Inflammatory macrophage treated with lipopolysaccharide for 4 hours (primary cell): ENCODE measurements around the gene FRMPD4.
A peak's percentile ranks its signal among the peaks of the same experiment; 100 is the strongest.

Experiments
- DNase-seq: peaks from one replicate; pipeline ENCODE4 v3.0.0-alpha.2; 2020

FRMPD4 gene

GRCh38 chrX:12685541-12685940 lies 547.3 kb downstream of the FRMPD4 start:
- DNase-seq: no peak

GRCh38 chrX:12686331-12686730 lies 548.1 kb downstream of the FRMPD4 start:
- no peak for DNase-seq

- no peak for DNase-seq
Observed at GRCh38 chrX:12690646-12691045, 552.4 kb downstream of the FRMPD4 start.

GRCh38 chrX:12693754-12694153 lies 555.5 kb downstream of the FRMPD4 start:
- DNase-seq: no peak

- DNase-seq: no peak
Observed at GRCh38 chrX:12700745-12701144, 562.5 kb downstream of the FRMPD4 start.

GRCh38 chrX:12701628-12702027 lies 563.4 kb downstream of the FRMPD4 start:
- DNase-seq: peak; percentile 28

GRCh38 chrX:12702509-12703091 lies 564.3 kb downstream of the FRMPD4 start:
- peak; percentile 4 for DNase-seq

GRCh38 chrX:12704706-12705105 lies 566.4 kb downstream of the FRMPD4 start:
- DNase-seq: no peak

GRCh38 chrX:12709047-12709446 lies 570.8 kb downstream of the FRMPD4 start:
- no peak for DNase-seq

GRCh38 chrX:12711435-12712040 lies 573.3 kb downstream of the FRMPD4 start:
- no peak for DNase-seq

- no peak for DNase-seq
Observed at GRCh38 chrX:12716574-12716973, 578.3 kb downstream of the FRMPD4 start.

- no peak for DNase-seq
Observed at GRCh38 chrX:12719837-12720236, 581.6 kb downstream of the FRMPD4 start.

- no peak for DNase-seq
Observed at GRCh38 chrX:12721042-12721441, 582.8 kb downstream of the FRMPD4 start.

- no peak for DNase-seq
Observed at GRCh38 chrX:12722314-12722713, 584.0 kb downstream of the FRMPD4 start.

- DNase-seq: no peak
Observed at GRCh38 chrX:12741416-12741815, 603.1 kb downstream of the FRMPD4 start.

- no peak for DNase-seq
Observed at GRCh38 chrX:12747433-12747832, 609.2 kb downstream of the FRMPD4 start.

- no peak for DNase-seq
Observed at GRCh38 chrX:12751887-12752286, 613.6 kb downstream of the FRMPD4 start.

- no peak for DNase-seq
Observed at GRCh38 chrX:12753366-12753765, 615.1 kb downstream of the FRMPD4 start.

- no peak for DNase-seq
Observed at GRCh38 chrX:12758291-12758690, 620.0 kb downstream of the FRMPD4 start.

- no peak for DNase-seq
Observed at GRCh38 chrX:12767856-12768255, 629.6 kb downstream of the FRMPD4 start.

GRCh38 chrX:12768491-12768890 lies 630.2 kb downstream of the FRMPD4 start:
- DNase-seq: no peak

GRCh38 chrX:12770440-12770839 lies 632.2 kb downstream of the FRMPD4 start:
- DNase-seq: peak; percentile 24

GRCh38 chrX:12771445-12772069 lies 633.3 kb downstream of the FRMPD4 start:
- peak; percentile 72 for DNase-seq
